ENCODE results near the gene SCAANT1.

SCAANT1 gene

DNA sequence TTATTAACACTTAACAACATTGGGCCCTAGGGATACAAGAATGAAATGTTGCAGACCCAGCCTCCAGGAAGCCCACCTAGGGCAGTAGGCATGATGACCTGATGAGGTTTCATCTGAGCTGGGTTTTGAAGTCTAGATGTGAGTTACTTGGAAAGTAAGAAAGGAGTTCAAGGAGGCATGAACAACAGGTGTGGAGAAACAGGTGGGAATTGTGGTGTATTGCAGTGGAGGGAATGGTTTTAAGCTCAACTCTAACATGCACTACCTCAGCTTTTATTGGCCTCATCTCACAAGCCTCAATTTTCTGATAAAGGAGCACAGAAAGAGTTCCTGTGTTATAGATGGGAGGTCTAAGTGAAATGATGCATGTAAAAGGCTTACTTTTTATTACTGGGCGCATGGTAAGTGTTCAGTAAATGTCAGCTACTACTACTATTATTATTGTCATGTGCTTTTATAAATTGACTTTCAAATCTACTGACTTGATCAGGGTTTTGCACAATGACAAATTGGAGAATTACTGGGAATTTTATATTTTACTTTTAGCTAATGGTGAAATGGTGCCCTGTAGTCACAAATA, 19.3 kb downstream of the SCAANT1 start:
- no peaks in the 10 kb centered on the region for H3K36me3 ChIP-seq
- no peak for DNase-seq
- H3K4me3 ChIP-seq (ENCODE audit: low read depth, low read length) = no peak overlapping the region
- H3K27me3 ChIP-seq = no peaks in the 10 kb centered on the region
- TF ChIP-seq, protein P1, sequence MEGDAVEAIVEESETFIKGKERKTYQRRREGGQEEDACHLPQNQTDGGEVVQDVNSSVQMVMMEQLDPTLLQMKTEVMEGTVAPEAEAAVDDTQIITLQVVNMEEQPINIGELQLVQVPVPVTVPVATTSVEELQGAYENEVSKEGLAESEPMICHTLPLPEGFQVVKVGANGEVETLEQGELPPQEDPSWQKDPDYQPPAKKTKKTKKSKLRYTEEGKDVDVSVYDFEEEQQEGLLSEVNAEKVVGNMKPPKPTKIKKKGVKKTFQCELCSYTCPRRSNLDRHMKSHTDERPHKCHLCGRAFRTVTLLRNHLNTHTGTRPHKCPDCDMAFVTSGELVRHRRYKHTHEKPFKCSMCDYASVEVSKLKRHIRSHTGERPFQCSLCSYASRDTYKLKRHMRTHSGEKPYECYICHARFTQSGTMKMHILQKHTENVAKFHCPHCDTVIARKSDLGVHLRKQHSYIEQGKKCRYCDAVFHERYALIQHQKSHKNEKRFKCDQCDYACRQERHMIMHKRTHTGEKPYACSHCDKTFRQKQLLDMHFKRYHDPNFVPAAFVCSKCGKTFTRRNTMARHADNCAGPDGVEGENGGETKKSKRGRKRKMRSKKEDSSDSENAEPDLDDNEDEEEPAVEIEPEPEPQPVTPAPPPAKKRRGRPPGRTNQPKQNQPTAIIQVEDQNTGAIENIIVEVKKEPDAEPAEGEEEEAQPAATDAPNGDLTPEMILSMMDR (IDR thresholded peaks at IDR 0.05; ENCODE audit: low read depth, low read length) = no peak
- H3K9me3 ChIP-seq = no peaks in the 10 kb centered on the region
- H3K4me1 ChIP-seq = no peaks in the 10 kb centered on the region; the same call in 1 of the 2 replicates

DNA sequence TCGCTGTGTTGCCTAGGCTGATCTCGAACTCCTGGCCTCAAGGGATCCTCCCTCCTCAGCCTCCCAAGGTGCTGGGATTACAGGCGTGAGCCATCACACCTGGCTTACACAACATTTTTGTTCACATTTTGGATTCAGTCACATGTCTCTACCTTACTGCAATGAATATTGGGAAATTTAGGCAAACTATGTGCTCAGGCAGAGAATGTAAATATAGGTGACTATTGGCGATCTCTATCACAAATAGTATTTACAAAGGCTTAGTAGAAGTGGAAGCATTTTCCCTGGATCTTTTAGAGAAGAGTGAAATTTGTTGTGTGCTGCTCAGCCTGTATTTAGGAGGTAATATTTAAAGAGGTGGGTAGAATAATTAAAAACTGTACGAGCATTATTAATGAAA, 20.7 kb downstream of the SCAANT1 start:
- Histone ChIP-seq H3K4me1 (no peaks in the 10 kb centered on the region; the same call in 1 of the 2 replicates), H3K9me3 (no peaks in the 10 kb centered on the region), H3K36me3 (no peaks in the 10 kb centered on the region), H3K27me3 (no peaks in the 10 kb centered on the region), H3K4me3 (ENCODE audit: low read depth, low read length) (no peak overlapping the region)
- DNase-seq = no peak
- TF ChIP-seq, protein P1 (IDR thresholded peaks at IDR 0.05; ENCODE audit: low read depth, low read length) = no peak

- TF ChIP-seq, protein P1 (IDR thresholded peaks at IDR 0.05; ENCODE audit: low read depth, low read length) = no peak
Observed at GRCh38 chr3:63886858-63887257, 25.3 kb downstream of the SCAANT1 start.

GRCh38 chr3:63880653-63881052, 31.5 kb downstream of the SCAANT1 start:
- Histone ChIP-seq H3K9me3 (no peaks in the 10 kb centered on the region), H3K4me1 (peaks cover 13% of the 10 kb centered on the region), H3K36me3 (no peaks in the 10 kb centered on the region), H3K4me3 (ENCODE audit: low read depth, low read length) (no peak overlapping the region), H3K27me3 (no peaks in the 10 kb centered on the region)
- TF ChIP-seq, protein P1 (IDR thresholded peaks at IDR 0.05; ENCODE audit: low read depth, low read length) = no peak
- DNase-seq = no peak

More at GRCh38 chr3:63886858-63887257, 25.3 kb downstream of the SCAANT1 start:
- Histone ChIP-seq H3K4me3 (ENCODE audit: low read depth, low read length) (no peak overlapping the region), H3K9me3 (no peaks in the 10 kb centered on the region), H3K36me3 (no peaks in the 10 kb centered on the region), H3K27me3 (no peaks in the 10 kb centered on the region), H3K4me1 (no peaks in the 10 kb centered on the region; the same call in 1 of the 2 replicates)
- DNase-seq = no peak

- Histone ChIP-seq H3K27me3 (no peaks in the 10 kb centered on the region), H3K36me3 (no peaks in the 10 kb centered on the region), H3K4me3 (ENCODE audit: low read depth, low read length) (no peak overlapping the region), H3K9me3 (no peaks in the 10 kb centered on the region), H3K4me1 (peaks cover 13% of the 10 kb centered on the region)
- no peak for DNase-seq
- TF ChIP-seq, protein P1 (IDR thresholded peaks at IDR 0.05; ENCODE audit: low read depth, low read length) = no peak
Observed at GRCh38 chr3:63878394-63879060, 33.7 kb downstream of the SCAANT1 start.

GRCh38 chr3:63877737-63878393, 34.3 kb downstream of the SCAANT1 start:
- no peak overlapping the region for H3K4me3 ChIP-seq (ENCODE audit: low read depth, low read length)
- no peaks in the 10 kb centered on the region for H3K36me3 ChIP-seq
- H3K9me3 ChIP-seq = no peaks in the 10 kb centered on the region
- no peaks in the 10 kb centered on the region for H3K27me3 ChIP-seq
- DNase-seq = no peak
- TF ChIP-seq, protein P1 (IDR thresholded peaks at IDR 0.05; ENCODE audit: low read depth, low read length) = no peak
- peaks cover 13% of the 10 kb centered on the region for H3K4me1 ChIP-seq
